CD4-positive, alpha-beta T cell treated with Interleukin-17A for 4 hours (primary cell): ENCODE data around the gene CRYBG1.

Experiments used
- DNase-seq: peaks from one replicate; pipeline ENCODE4 v3.0.0-alpha.2; 2020; ENCODE audit warnings: mixed read lengths

Gene CRYBG1

GRCh38 chr6:106426250-106426970 is 65.9 kb downstream of the CRYBG1 start:
- no peak for DNase-seq

GRCh38 chr6:106430466-106430865 is 69.9 kb downstream of the CRYBG1 start:
- no peak for DNase-seq

GRCh38 chr6:106431405-106431804 is 70.9 kb downstream of the CRYBG1 start:
- no peak for DNase-seq

GRCh38 chr6:106431972-106432371 is 71.5 kb downstream of the CRYBG1 start:
- no peak for DNase-seq

- DNase-seq = no peak
These were observed 74.0 kb downstream of the CRYBG1 start for GRCh38 chr6:106434530-106434929.

- no peak for DNase-seq
These were observed 78.9 kb downstream of the CRYBG1 start for GRCh38 chr6:106439459-106439858.

- DNase-seq = no peak
These were observed 80.0 kb downstream of the CRYBG1 start for GRCh38 chr6:106440546-106440945.

- no peak for DNase-seq
These were observed 81.9 kb downstream of the CRYBG1 start for GRCh38 chr6:106442395-106442794.

GRCh38 chr6:106444777-106445507 is 84.4 kb downstream of the CRYBG1 start:
- DNase-seq = peak; percentile 50

- DNase-seq = no peak
These were observed 85.0 kb downstream of the CRYBG1 start for GRCh38 chr6:106445508-106445878.

- DNase-seq = no peak
These were observed 85.9 kb downstream of the CRYBG1 start for GRCh38 chr6:106446287-106446885.

- DNase-seq = no peak
These were observed 86.5 kb downstream of the CRYBG1 start for GRCh38 chr6:106446983-106447382.

GRCh38 chr6:106448000-106448426 is 87.5 kb downstream of the CRYBG1 start:
- peak; percentile 43 for DNase-seq

- no peak for DNase-seq
These were observed 90.1 kb downstream of the CRYBG1 start for GRCh38 chr6:106450653-106451052.

- no peak for DNase-seq
These were observed 90.9 kb downstream of the CRYBG1 start for GRCh38 chr6:106451439-106451838.

- DNase-seq = no peak
These were observed 92.1 kb downstream of the CRYBG1 start for GRCh38 chr6:106452628-106453027.

GRCh38 chr6:106453756-106454367 is 93.3 kb downstream of the CRYBG1 start:
- no peak for DNase-seq

GRCh38 chr6:106456756-106457155 is 96.2 kb downstream of the CRYBG1 start:
- DNase-seq = no peak

GRCh38 chr6:106458021-106458986 is 97.8 kb downstream of the CRYBG1 start:
- no peak for DNase-seq

GRCh38 chr6:106460481-106460880 is 100.0 kb downstream of the CRYBG1 start:
- DNase-seq = no peak

GRCh38 chr6:106461084-106461483 is 100.6 kb downstream of the CRYBG1 start:
- no peak for DNase-seq

GRCh38 chr6:106462923-106463557 is 102.5 kb downstream of the CRYBG1 start:
- DNase-seq = no peak
